Activated naive CD4-positive, alpha-beta T cell treated with anti-CD3 and anti-CD28 coated beads for 36 hours (primary cell): ENCODE results near the gene KHDC1L. TPM values are rescaled to one million over a fixed set of nuclear protein-coding genes. Genes with fewer than 3 reads are reported as not detected.
A peak's percentile ranks its signal among the peaks of the same experiment; 100 is the strongest.
"Not testable (repeated sequence)": the region's sequence is repeated elsewhere in the genome, so short reads cannot be mapped to it uniquely, and the experiment has no call there.

Source experiments
- CTCF ChIA-PET: fragments of 350-600 bp; sonication (Branson Sonifier 250); formaldehyde crosslinking; loops from one replicate; lab custom pipeline; 2021; ENCODE audit warnings: antibody characterized with exemption; lab: Charles Lee
- DNase-seq: peaks from one replicate; pipeline ENCODE4 v3.0.0-alpha.2; 2020
- H3K27ac Mint-ChIP-seq: one replicate; pipeline ENCODE4 v1.8.0; 2021; ENCODE audit warnings: mild to moderate bottlenecking, mixed read lengths
- H3K27me3 Mint-ChIP-seq: one replicate; pipeline ENCODE4 v1.8.0; 2021; ENCODE audit warnings: low read depth, mixed read lengths
- H3K36me3 Mint-ChIP-seq: one replicate; pipeline ENCODE4 v1.8.0; 2021; ENCODE audit warnings: low read depth, mixed read lengths
- H3K4me1 Mint-ChIP-seq: one replicate; pipeline ENCODE4 v1.8.0; 2021; ENCODE audit warnings: low read depth, mixed read lengths
- H3K4me3 Mint-ChIP-seq: one replicate; pipeline ENCODE4 v1.8.0; 2021; ENCODE audit warnings: mild to moderate bottlenecking, moderate library complexity, mixed read lengths
- H3K9me3 Mint-ChIP-seq: one replicate; pipeline ENCODE4 v1.8.0; 2021; ENCODE audit warnings: mixed read lengths
- intact Hi-C: fragments of 100-400 bp; cut with micrococcal nuclease; formaldehyde crosslinking; loops from one replicate; pipeline ENCODE4 v1.15.1; 2023
- total RNA-seq, 2 experiments: library from RNA; stranded (reverse); gene quantifications; one replicate each; pipeline ENCODE4 v1.2.3, GENCODE V29; 2021

KHDC1L gene
- total RNA-seq, 2 experiments from 2014 or later, result not detected

GRCh38 chr6:73240730-73241129 is 15.4 kb upstream of the KHDC1L start:
- Mint-ChIP-seq H3K27ac (no peak overlapping the region), H3K4me1 (no peaks in the 10 kb centered on the region), H3K4me3 (no peak overlapping the region), H3K9me3 (no peaks in the 10 kb centered on the region), H3K36me3 (no peaks in the 10 kb centered on the region), H3K27me3 (no peaks in the 10 kb centered on the region)
- DNase-seq, result no peak
- intact Hi-C loops, result no loop called here
- CTCF ChIA-PET, result interaction anchor here (0.6 kb wide), 1 partner anchor 313 kb away, joined by 6 read pairs; no protein-coding TSS in a partner anchor

GRCh38 chr6:73236144-73236750 is 11.0 kb upstream of the KHDC1L start:
- H3K27ac Mint-ChIP-seq, result no peak overlapping the region
- H3K4me3 Mint-ChIP-seq, result no peak overlapping the region
- H3K4me1 Mint-ChIP-seq, result no peaks in the 10 kb centered on the region
- DNase-seq, result no peak
- intact Hi-C loops, result no loop called here
- CTCF ChIA-PET, result interaction anchor here (0.6 to 0.8 kb wide), 2 partner anchors 153 to 710 kb away, joined by 4 read pairs; no protein-coding TSS in a partner anchor
- no peaks in the 10 kb centered on the region for H3K9me3 Mint-ChIP-seq
- H3K36me3 Mint-ChIP-seq, result no peaks in the 10 kb centered on the region
- H3K27me3 Mint-ChIP-seq, result no peaks in the 10 kb centered on the region

- Mint-ChIP-seq H3K36me3 (no peaks in the 10 kb centered on the region), H3K27ac (no peak overlapping the region), H3K4me3 (no peak overlapping the region)
These were observed 9.4 kb upstream of the KHDC1L start for GRCh38 chr6:73234733-73235132.

GRCh38 chr6:73233971-73234370 is 8.7 kb upstream of the KHDC1L start:
- H3K4me3 Mint-ChIP-seq, H3K9me3 Mint-ChIP-seq, H3K4me1 Mint-ChIP-seq, H3K27ac Mint-ChIP-seq, H3K27me3 Mint-ChIP-seq, H3K36me3 Mint-ChIP-seq, intact Hi-C loops, DNase-seq, CTCF ChIA-PET: not testable (repeated sequence)

More at GRCh38 chr6:73234733-73235132, 9.4 kb upstream of the KHDC1L start:
- H3K4me1 Mint-ChIP-seq, result no peaks in the 10 kb centered on the region
- CTCF ChIA-PET, result no interaction called here
- intact Hi-C loops, result no loop called here
- H3K27me3 Mint-ChIP-seq, result no peaks in the 10 kb centered on the region
- H3K9me3 Mint-ChIP-seq, result no peaks in the 10 kb centered on the region
- DNase-seq, result no peak

- Mint-ChIP-seq H3K4me1 (no peaks in the 10 kb centered on the region), H3K27me3 (no peaks in the 10 kb centered on the region), H3K4me3 (no peak overlapping the region), H3K9me3 (no peaks in the 10 kb centered on the region), H3K27ac (no peak overlapping the region), H3K36me3 (no peaks in the 10 kb centered on the region)
- CTCF ChIA-PET, result no interaction called here
- intact Hi-C loops, result no loop called here
- DNase-seq, result no peak
These were observed 7.8 kb upstream of the KHDC1L start for GRCh38 chr6:73233048-73233447.

GRCh38 chr6:73231986-73232391 is 6.7 kb upstream of the KHDC1L start:
- CTCF ChIA-PET, result no interaction called here
- no peaks in the 10 kb centered on the region for H3K4me1 Mint-ChIP-seq
- no peaks in the 10 kb centered on the region for H3K36me3 Mint-ChIP-seq
- H3K27me3 Mint-ChIP-seq, result no peaks in the 10 kb centered on the region
- H3K27ac Mint-ChIP-seq, result no peak overlapping the region
- no peak for DNase-seq
- no peaks in the 10 kb centered on the region for H3K9me3 Mint-ChIP-seq
- intact Hi-C loops, result no loop called here
- H3K4me3 Mint-ChIP-seq, result no peak overlapping the region

GRCh38 chr6:73227606-73228255 is 2.4 kb upstream of the KHDC1L start:
- intact Hi-C loops, result no loop called here
- no peak overlapping the region for H3K27ac Mint-ChIP-seq
- H3K9me3 Mint-ChIP-seq, result no peaks in the 10 kb centered on the region
- H3K36me3 Mint-ChIP-seq, result no peaks in the 10 kb centered on the region
- H3K4me3 Mint-ChIP-seq, result no peak overlapping the region
- CTCF ChIA-PET, result no interaction called here
- H3K4me1 Mint-ChIP-seq, result no peaks in the 10 kb centered on the region
- no peak for DNase-seq
- H3K27me3 Mint-ChIP-seq, result no peaks in the 10 kb centered on the region

GRCh38 chr6:73216859-73217258 is 8.4 kb downstream of the KHDC1L start:
- no peak overlapping the region for H3K27ac Mint-ChIP-seq
- no peak overlapping the region for H3K4me3 Mint-ChIP-seq
- DNase-seq, result no peak
- intact Hi-C loops, result no loop called here
- no peaks in the 10 kb centered on the region for H3K4me1 Mint-ChIP-seq
- CTCF ChIA-PET, result no interaction called here
- peaks cover 4% of the 10 kb centered on the region for H3K27me3 Mint-ChIP-seq
- H3K9me3 Mint-ChIP-seq, result peaks cover 1% of the 10 kb centered on the region
- H3K36me3 Mint-ChIP-seq, result no peaks in the 10 kb centered on the region

GRCh38 chr6:73209117-73209516 is 16.2 kb downstream of the KHDC1L start:
- Mint-ChIP-seq H3K36me3 (no peaks in the 10 kb centered on the region), H3K4me3 (no peak overlapping the region), H3K27me3 (peaks cover 2% of the 10 kb centered on the region), H3K4me1 (no peaks in the 10 kb centered on the region), H3K9me3 (no peaks in the 10 kb centered on the region), H3K27ac (no peak overlapping the region)
- CTCF ChIA-PET, result no interaction called here
- DNase-seq, result no peak
- intact Hi-C loops, result no loop called here

- Mint-ChIP-seq H3K27ac (no peak overlapping the region), H3K4me1 (no peaks in the 10 kb centered on the region)
- CTCF ChIA-PET, result no interaction called here
These were observed 18.0 kb downstream of the KHDC1L start for GRCh38 chr6:73207221-73207837.

GRCh38 chr6:73204252-73204651 is 21.0 kb downstream of the KHDC1L start:
- H3K4me1 Mint-ChIP-seq, result no peaks in the 10 kb centered on the region
- H3K27ac Mint-ChIP-seq, result peak overlapping the region; percentile 31
- no peak overlapping the region for H3K4me3 Mint-ChIP-seq
- no peaks in the 10 kb centered on the region for H3K36me3 Mint-ChIP-seq
- no peak for DNase-seq
- intact Hi-C loops, result no loop called here
- no peaks in the 10 kb centered on the region for H3K9me3 Mint-ChIP-seq
- CTCF ChIA-PET, result interaction anchor here (0.6 to 1.5 kb wide), 3 partner anchors 53 to 138 kb away, joined by 3 to 6 read pairs (median 3); no protein-coding TSS in a partner anchor
- H3K27me3 Mint-ChIP-seq, result peaks cover 2% of the 10 kb centered on the region

More at GRCh38 chr6:73207221-73207837, 18.0 kb downstream of the KHDC1L start:
- H3K27me3 Mint-ChIP-seq, result peaks cover 2% of the 10 kb centered on the region
- no peaks in the 10 kb centered on the region for H3K9me3 Mint-ChIP-seq
- no peak overlapping the region for H3K4me3 Mint-ChIP-seq
- H3K36me3 Mint-ChIP-seq, result no peaks in the 10 kb centered on the region
- no peak for DNase-seq
- intact Hi-C loops, result no loop called here

GRCh38 chr6:73203098-73203497 is 22.2 kb downstream of the KHDC1L start:
- intact Hi-C loops, result no loop called here
- Mint-ChIP-seq H3K9me3 (no peaks in the 10 kb centered on the region), H3K27ac (no peak overlapping the region), H3K4me3 (no peak overlapping the region), H3K27me3 (peaks cover under 1% of the 10 kb centered on the region), H3K4me1 (no peaks in the 10 kb centered on the region), H3K36me3 (no peaks in the 10 kb centered on the region)
- CTCF ChIA-PET, result interaction anchor here (1.5 kb wide), 1 partner anchor 124 kb away, joined by 6 read pairs; no protein-coding TSS in a partner anchor
- DNase-seq, result no peak
